ENCODE measurements around the gene LPAR3.

The LPAR3 gene

GRCh38 chr1:84855691-84856630, 37.0 kb downstream of the LPAR3 start:
- no peak for DNase-seq

GRCh38 chr1:84855168-84855567, 37.8 kb downstream of the LPAR3 start:
- DNase-seq: no peak

- DNase-seq: no peak
Measured at GRCh38 chr1:84853741-84854721, 39.0 kb downstream of the LPAR3 start.

- DNase-seq: no peak
Measured at GRCh38 chr1:84851839-84852238, 41.2 kb downstream of the LPAR3 start.

- DNase-seq: no peak
Measured at GRCh38 chr1:84849357-84849975, 43.5 kb downstream of the LPAR3 start.

GRCh38 chr1:84847253-84848250, 45.5 kb downstream of the LPAR3 start:
- peak; percentile 97 for DNase-seq

GRCh38 chr1:84846387-84846786, 46.6 kb downstream of the LPAR3 start:
- DNase-seq: peak; percentile 62

GRCh38 chr1:84845357-84845756, 47.6 kb downstream of the LPAR3 start:
- no peak for DNase-seq

GRCh38 chr1:84844094-84844493, 48.9 kb downstream of the LPAR3 start:
- no peak for DNase-seq

GRCh38 chr1:84842748-84843231, 50.2 kb downstream of the LPAR3 start:
- peak; percentile 86 for DNase-seq

- no peak for DNase-seq
Measured at GRCh38 chr1:84841971-84842370, 51.0 kb downstream of the LPAR3 start.

GRCh38 chr1:84840346-84840745, 52.7 kb downstream of the LPAR3 start:
- no peak for DNase-seq

GRCh38 chr1:84839544-84839943, 53.5 kb downstream of the LPAR3 start:
- DNase-seq: no peak

GRCh38 chr1:84836145-84836544, 56.9 kb downstream of the LPAR3 start:
- DNase-seq: no peak

GRCh38 chr1:84835169-84835568, 57.8 kb downstream of the LPAR3 start:
- DNase-seq: no peak

GRCh38 chr1:84834419-84835064, 58.5 kb downstream of the LPAR3 start:
- DNase-seq: peak; percentile 40

- no peak for DNase-seq
Measured at GRCh38 chr1:84833194-84833593, 59.8 kb downstream of the LPAR3 start.

GRCh38 chr1:84830136-84830535, 62.9 kb downstream of the LPAR3 start:
- DNase-seq: no peak

- no peak for DNase-seq
Measured at GRCh38 chr1:84827976-84828375, 65.0 kb downstream of the LPAR3 start.

GRCh38 chr1:84827555-84827954, 65.5 kb downstream of the LPAR3 start:
- DNase-seq: no peak

- no peak for DNase-seq
Measured at GRCh38 chr1:84825161-84825560, 67.8 kb downstream of the LPAR3 start.
